Islet of Langerhans (tissue), 1 donor: ENCODE results near the gene CCDC154.

Experiments
- FAIRE-seq: peaks from one replicate; lab custom pipeline; 2011; peaks lifted over from hg19 to GRCh38; lab: Jason Lieb, UNC

Gene CCDC154

GRCh38 chr16:1387331-1387730 lies 57.0 kb downstream of the CCDC154 start:
- FAIRE-seq = no peak

- FAIRE-seq = no peak
Observed at GRCh38 chr16:1385232-1385631, 59.1 kb downstream of the CCDC154 start.
